ENCODE measurements around the gene PLA1A. TPM values are rescaled to one million over a fixed set of nuclear protein-coding genes. Genes with fewer than 3 reads are reported as not detected.

PLA1A gene
- total RNA-seq, 1 donor, result not detected

- peak; percentile 58 for DNase-seq (ENCODE audit: low read depth)
- no peak for TF ChIP-seq CTCF (IDR thresholded peaks at IDR 0.05; ENCODE audit: insufficient read depth, low read depth, low read length)
- H3K4me3 ChIP-seq (ENCODE audit: low read depth, low read length), result peak within 1 kb of the TSS; percentile 62
Measured at GRCh38 chr3:119579366-119580066, 18.2 kb upstream of the PLA1A start, which contains the start of gene ADPRH. Gene ADPRH, plus strand, starts transcription at chr3:119579492. Its CDS starts 2,678 bp downstream, at chr3:119582170.

GRCh38 chr3:119580067-119580760 lies 17.5 kb upstream of the PLA1A start:
- no peak for DNase-seq (ENCODE audit: low read depth)

GRCh38 chr3:119582178-119582577 lies 15.5 kb upstream of the PLA1A start:
- no peak for DNase-seq (ENCODE audit: low read depth)
- H3K4me3 ChIP-seq (ENCODE audit: low read depth, low read length), result no peak overlapping the region
- TF ChIP-seq CTCF (IDR thresholded peaks at IDR 0.05; ENCODE audit: insufficient read depth, low read depth, low read length), result no peak

More at GRCh38 chr3:119580067-119580760, 17.5 kb upstream of the PLA1A start:
- no peak for TF ChIP-seq CTCF (IDR thresholded peaks at IDR 0.05; ENCODE audit: insufficient read depth, low read depth, low read length)
- peak overlapping the region; percentile 62 for H3K4me3 ChIP-seq (ENCODE audit: low read depth, low read length)

GRCh38 chr3:119585208-119585607 lies 12.5 kb upstream of the PLA1A start:
- H3K4me3 ChIP-seq (ENCODE audit: low read depth, low read length), result no peak overlapping the region
- no peak for TF ChIP-seq CTCF (IDR thresholded peaks at IDR 0.05; ENCODE audit: insufficient read depth, low read depth, low read length)
- no peak for DNase-seq (ENCODE audit: low read depth)

GRCh38 chr3:119585856-119586570 lies 11.7 kb upstream of the PLA1A start:
- no peak overlapping the region for H3K4me3 ChIP-seq (ENCODE audit: low read depth, low read length)
- no peak for DNase-seq (ENCODE audit: low read depth)
- TF ChIP-seq CTCF (IDR thresholded peaks at IDR 0.05; ENCODE audit: insufficient read depth, low read depth, low read length), result no peak

GRCh38 chr3:119586733-119587172 lies 10.9 kb upstream of the PLA1A start:
- TF ChIP-seq CTCF (IDR thresholded peaks at IDR 0.05; ENCODE audit: insufficient read depth, low read depth, low read length), result no peak
- H3K4me3 ChIP-seq (ENCODE audit: low read depth, low read length), result no peak overlapping the region
- no peak for DNase-seq (ENCODE audit: low read depth)

Measured in fibroblast of villous mesenchyme (primary cell).